Central memory CD8-positive, alpha-beta T cell (primary cell): ENCODE measurements around the gene CCT4.
A peak's percentile ranks its signal among the peaks of the same experiment; 100 is the strongest.
"Not testable (repeated sequence)": the region's sequence is repeated elsewhere in the genome, so short reads cannot be mapped to it uniquely, and the experiment has no call there.

Source experiments
- ATAC-seq: fragments of 150-1000 bp; cut with Tn5 transposase; replicated peaks from 2 replicates; pipeline ENCODE4 v1.10.0; 2022; ENCODE audit warnings: mild to moderate bottlenecking, moderate FRiP score, moderate number of reproducible peaks; ENCODE audit not compliant: poor library complexity, severe bottlenecking; ENCODE audit errors: extremely low read depth
- DNase-seq, 2 donors: peaks; one replicate each; pipeline ENCODE4 v3.0.0; 2021; ENCODE audit warnings: low spot score in 2 of 2
- H3K27ac Mint-ChIP-seq: one replicate; pipeline ENCODE4 v1.8.0; 2022; ENCODE audit warnings: low read depth, mild to moderate bottlenecking, moderate library complexity, mixed read lengths
- H3K27me3 Mint-ChIP-seq: one replicate; pipeline ENCODE4 v1.8.0; 2022; ENCODE audit warnings: mixed read lengths
- H3K36me3 Mint-ChIP-seq: one replicate; pipeline ENCODE4 v1.8.0; 2022; ENCODE audit warnings: mild to moderate bottlenecking, moderate library complexity, mixed read lengths; ENCODE audit not compliant: insufficient read depth
- H3K4me1 Mint-ChIP-seq: one replicate; pipeline ENCODE4 v1.8.0; 2022; ENCODE audit warnings: mixed read lengths
- H3K4me3 Mint-ChIP-seq: one replicate; pipeline ENCODE4 v1.8.0; 2022; ENCODE audit warnings: mild to moderate bottlenecking, moderate library complexity, mixed read lengths
- H3K9me3 Mint-ChIP-seq: one replicate; pipeline ENCODE4 v1.8.0; 2022; ENCODE audit warnings: mixed read lengths

The CCT4 gene

GRCh38 chr2:61888267-61889055 is at the start of gene CCT4:
Gene CCT4, minus strand, starts transcription at chr2:61888656. Its CDS starts 149 bp downstream, at chr2:61888507.
- peak; percentile 80 for ATAC-seq
- peak within 1 kb of the TSS; percentile 98 for H3K27ac Mint-ChIP-seq
- H3K9me3 Mint-ChIP-seq = no peaks in the 10 kb centered on the region
- no peaks in the 10 kb centered on the region for H3K27me3 Mint-ChIP-seq
- peaks cover 27% of the 10 kb centered on the region for H3K4me1 Mint-ChIP-seq
- peak within 1 kb of the TSS; percentile 99 for H3K4me3 Mint-ChIP-seq
- peaks cover 40% of the 10 kb centered on the region for H3K36me3 Mint-ChIP-seq
- DNase-seq = peak; percentile 93 to 96

GRCh38 chr2:61937886-61938285 is 49.4 kb upstream of the CCT4 start:
- Mint-ChIP-seq H3K4me1 (no peaks in the 10 kb centered on the region), H3K9me3 (no peaks in the 10 kb centered on the region), H3K27ac (no peak overlapping the region), H3K4me3 (no peak overlapping the region), H3K27me3 (no peaks in the 10 kb centered on the region), H3K36me3 (peaks cover 3% of the 10 kb centered on the region)
- DNase-seq = no peak
- ATAC-seq = no peak

- no peak for ATAC-seq
- H3K4me1 Mint-ChIP-seq = peaks cover 6% of the 10 kb centered on the region
- no peaks in the 10 kb centered on the region for H3K9me3 Mint-ChIP-seq
- no peak for DNase-seq
- no peak overlapping the region for H3K4me3 Mint-ChIP-seq
- no peaks in the 10 kb centered on the region for H3K27me3 Mint-ChIP-seq
- H3K27ac Mint-ChIP-seq = no peak overlapping the region
- peaks cover 3% of the 10 kb centered on the region for H3K36me3 Mint-ChIP-seq
Observed at GRCh38 chr2:61937098-61937497, 48.6 kb upstream of the CCT4 start.

GRCh38 chr2:61928826-61929461 is 40.5 kb upstream of the CCT4 start:
- H3K36me3 Mint-ChIP-seq = no peaks in the 10 kb centered on the region
- H3K4me1 Mint-ChIP-seq = peaks cover 6% of the 10 kb centered on the region
- DNase-seq = no peak
- H3K4me3 Mint-ChIP-seq = no peak overlapping the region
- H3K27ac Mint-ChIP-seq = no peak overlapping the region
- no peaks in the 10 kb centered on the region for H3K9me3 Mint-ChIP-seq
- H3K27me3 Mint-ChIP-seq = no peaks in the 10 kb centered on the region
- ATAC-seq = no peak

GRCh38 chr2:61926531-61927477 is 38.3 kb upstream of the CCT4 start:
- no peaks in the 10 kb centered on the region for H3K27me3 Mint-ChIP-seq
- H3K36me3 Mint-ChIP-seq = no peaks in the 10 kb centered on the region
- H3K4me1 Mint-ChIP-seq = no peaks in the 10 kb centered on the region
- no peak overlapping the region for H3K27ac Mint-ChIP-seq
- H3K4me3 Mint-ChIP-seq = no peak overlapping the region
- ATAC-seq (no peak), DNase-seq (no peak)
- no peaks in the 10 kb centered on the region for H3K9me3 Mint-ChIP-seq

- Mint-ChIP-seq H3K27ac (no peak overlapping the region), H3K36me3 (peaks cover 6% of the 10 kb centered on the region), H3K9me3 (no peaks in the 10 kb centered on the region), H3K4me3 (no peak overlapping the region), H3K4me1 (no peaks in the 10 kb centered on the region), H3K27me3 (no peaks in the 10 kb centered on the region)
- ATAC-seq = no peak
- DNase-seq = no peak
Observed at GRCh38 chr2:61924895-61925663, 36.6 kb upstream of the CCT4 start.

- no peaks in the 10 kb centered on the region for H3K27me3 Mint-ChIP-seq
- H3K4me3 Mint-ChIP-seq = no peak overlapping the region
- ATAC-seq (no peak), DNase-seq (no peak)
- no peaks in the 10 kb centered on the region for H3K4me1 Mint-ChIP-seq
- H3K27ac Mint-ChIP-seq = no peak overlapping the region
- peaks cover 10% of the 10 kb centered on the region for H3K36me3 Mint-ChIP-seq
- no peaks in the 10 kb centered on the region for H3K9me3 Mint-ChIP-seq
Observed at GRCh38 chr2:61922714-61923113, 34.3 kb upstream of the CCT4 start.

- H3K36me3 Mint-ChIP-seq = peaks cover 10% of the 10 kb centered on the region
- H3K27ac Mint-ChIP-seq = no peak overlapping the region
- no peaks in the 10 kb centered on the region for H3K27me3 Mint-ChIP-seq
- H3K4me3 Mint-ChIP-seq = no peak overlapping the region
- no peaks in the 10 kb centered on the region for H3K9me3 Mint-ChIP-seq
- H3K4me1 Mint-ChIP-seq = no peaks in the 10 kb centered on the region
- DNase-seq (no peak), ATAC-seq (no peak)
Observed at GRCh38 chr2:61920548-61920947, 32.1 kb upstream of the CCT4 start.

GRCh38 chr2:61914794-61915193 is 26.3 kb upstream of the CCT4 start:
- H3K36me3 Mint-ChIP-seq, H3K9me3 Mint-ChIP-seq, H3K4me3 Mint-ChIP-seq, H3K4me1 Mint-ChIP-seq, ATAC-seq, H3K27ac Mint-ChIP-seq, DNase-seq, H3K27me3 Mint-ChIP-seq: not testable (repeated sequence)

GRCh38 chr2:61911510-61911909 is 23.1 kb upstream of the CCT4 start:
- H3K27me3 Mint-ChIP-seq = no peaks in the 10 kb centered on the region
- H3K4me3 Mint-ChIP-seq = no peak overlapping the region
- no peak overlapping the region for H3K27ac Mint-ChIP-seq
- DNase-seq (no peak), ATAC-seq (no peak)
- H3K4me1 Mint-ChIP-seq = peaks cover 6% of the 10 kb centered on the region
- peaks cover 1% of the 10 kb centered on the region for H3K36me3 Mint-ChIP-seq
- no peaks in the 10 kb centered on the region for H3K9me3 Mint-ChIP-seq

GRCh38 chr2:61910603-61911002 is 22.1 kb upstream of the CCT4 start:
- Mint-ChIP-seq H3K36me3 (peaks cover 1% of the 10 kb centered on the region), H3K4me1 (peaks cover 11% of the 10 kb centered on the region), H3K4me3 (no peak overlapping the region), H3K9me3 (no peaks in the 10 kb centered on the region), H3K27me3 (no peaks in the 10 kb centered on the region), H3K27ac (no peak overlapping the region)
- DNase-seq (no peak), ATAC-seq (no peak)

- no peak for DNase-seq
- no peaks in the 10 kb centered on the region for H3K27me3 Mint-ChIP-seq
- H3K27ac Mint-ChIP-seq = no peak overlapping the region
- no peak for ATAC-seq
- H3K4me3 Mint-ChIP-seq = no peak overlapping the region
- no peaks in the 10 kb centered on the region for H3K9me3 Mint-ChIP-seq
- H3K36me3 Mint-ChIP-seq = peaks cover 4% of the 10 kb centered on the region
- peaks cover 11% of the 10 kb centered on the region for H3K4me1 Mint-ChIP-seq
Observed at GRCh38 chr2:61909116-61909515, 20.7 kb upstream of the CCT4 start.
